Measurements from ENCODE around the gene CES2.

CES2 gene

DNA sequence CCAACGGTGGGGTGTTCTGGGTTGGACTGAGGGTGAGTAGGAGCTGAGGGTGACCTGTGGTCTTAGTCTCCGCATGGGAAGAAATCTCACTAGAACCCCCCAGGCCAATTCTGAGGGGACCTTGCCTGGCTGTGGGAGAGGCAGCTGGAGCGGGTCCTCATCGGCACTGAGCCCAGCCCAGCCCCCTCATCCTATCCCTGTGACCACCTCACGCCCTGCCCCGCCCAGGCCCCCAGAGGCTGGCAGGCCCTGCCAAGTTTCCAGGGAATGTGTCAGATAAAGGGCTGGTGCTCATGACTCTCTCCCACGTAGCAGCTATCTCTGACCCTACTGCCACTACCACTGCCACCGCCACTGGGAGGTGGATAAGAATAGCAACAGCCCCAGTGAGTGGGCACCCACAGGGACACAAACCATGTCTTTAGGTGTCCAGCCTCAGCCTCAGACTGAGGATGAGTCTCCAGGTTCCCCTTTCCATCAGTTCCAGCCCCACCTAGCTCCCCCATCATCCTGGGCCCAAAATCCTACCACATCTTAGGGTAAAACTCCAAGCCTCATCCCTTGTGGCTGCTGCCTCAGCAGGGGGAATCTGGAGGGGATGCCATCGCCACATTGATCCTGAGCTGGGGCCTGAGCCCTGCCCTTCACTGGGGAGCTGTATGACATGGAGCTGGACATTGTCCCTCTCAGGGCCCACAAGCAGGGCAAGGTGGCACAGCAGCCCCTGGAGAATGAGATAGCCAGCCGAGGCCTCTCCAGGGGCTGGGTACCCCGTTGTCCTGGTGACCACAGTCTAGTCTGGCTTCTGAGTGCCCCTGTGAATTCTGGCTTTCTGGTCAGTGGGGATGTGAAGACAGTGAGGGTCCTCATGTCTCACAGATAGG, 31.5 kb upstream of the CES2 start:
- DNase-seq: no peak

DNA sequence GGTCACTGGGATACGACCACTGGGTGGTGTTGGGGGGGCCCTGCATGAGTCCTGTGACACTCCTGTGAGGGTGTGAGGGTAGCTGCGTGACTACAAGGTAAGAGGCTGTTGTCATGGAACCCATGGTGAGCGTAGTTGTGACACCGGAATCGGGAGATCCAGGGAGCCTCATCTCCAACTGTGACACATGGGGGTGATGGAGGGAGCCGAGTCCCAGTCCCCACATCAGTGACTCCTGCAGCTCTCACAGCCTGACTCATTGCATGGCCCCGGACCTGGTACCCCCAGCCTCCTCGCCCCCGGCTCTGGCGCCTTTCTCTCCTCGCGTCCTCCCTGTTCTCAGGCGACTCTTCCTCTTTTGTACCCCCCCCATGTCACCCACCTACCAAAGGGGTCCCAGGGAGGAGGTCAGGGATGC, 30.9 kb upstream of the CES2 start:
- DNase-seq: no peak

DNA sequence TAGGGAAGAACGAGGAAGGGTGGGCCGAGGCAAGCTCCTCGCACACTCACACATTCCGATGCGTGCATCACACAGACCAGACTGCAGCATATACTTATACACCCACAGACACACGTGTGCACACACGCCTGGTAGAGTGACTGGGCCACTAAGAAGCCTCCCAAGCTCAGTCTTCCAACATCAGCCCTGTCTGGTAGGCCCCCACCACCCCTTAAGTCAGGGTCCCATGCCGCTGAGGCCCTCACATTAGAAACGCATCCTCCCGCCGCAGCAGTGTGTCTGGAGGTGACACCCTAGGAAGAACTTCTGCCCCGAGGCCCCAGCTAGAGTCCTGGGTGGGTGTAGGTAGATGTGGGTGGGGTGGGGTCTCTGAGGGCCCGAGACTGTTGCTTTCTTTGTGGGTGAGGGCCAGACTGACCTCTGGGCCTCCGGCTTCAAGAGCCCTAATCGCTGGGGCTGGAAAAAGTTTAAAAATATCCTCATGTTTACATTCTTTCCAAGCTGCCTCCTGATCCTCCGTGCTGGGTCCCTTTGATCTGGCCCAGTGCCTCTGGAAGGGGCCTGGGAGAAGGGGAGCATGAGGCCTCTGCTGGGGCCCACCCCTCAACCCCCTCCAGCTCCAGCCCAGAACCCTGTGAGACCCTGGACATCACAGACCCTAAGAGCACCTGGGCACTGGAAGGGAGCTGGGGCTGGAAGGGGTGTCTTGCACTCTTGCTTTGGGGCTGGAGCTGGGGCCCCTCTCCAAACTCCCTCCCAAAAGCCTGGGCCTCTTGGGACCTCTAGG, 30.3 kb upstream of the CES2 start:
- no peak for DNase-seq

DNA sequence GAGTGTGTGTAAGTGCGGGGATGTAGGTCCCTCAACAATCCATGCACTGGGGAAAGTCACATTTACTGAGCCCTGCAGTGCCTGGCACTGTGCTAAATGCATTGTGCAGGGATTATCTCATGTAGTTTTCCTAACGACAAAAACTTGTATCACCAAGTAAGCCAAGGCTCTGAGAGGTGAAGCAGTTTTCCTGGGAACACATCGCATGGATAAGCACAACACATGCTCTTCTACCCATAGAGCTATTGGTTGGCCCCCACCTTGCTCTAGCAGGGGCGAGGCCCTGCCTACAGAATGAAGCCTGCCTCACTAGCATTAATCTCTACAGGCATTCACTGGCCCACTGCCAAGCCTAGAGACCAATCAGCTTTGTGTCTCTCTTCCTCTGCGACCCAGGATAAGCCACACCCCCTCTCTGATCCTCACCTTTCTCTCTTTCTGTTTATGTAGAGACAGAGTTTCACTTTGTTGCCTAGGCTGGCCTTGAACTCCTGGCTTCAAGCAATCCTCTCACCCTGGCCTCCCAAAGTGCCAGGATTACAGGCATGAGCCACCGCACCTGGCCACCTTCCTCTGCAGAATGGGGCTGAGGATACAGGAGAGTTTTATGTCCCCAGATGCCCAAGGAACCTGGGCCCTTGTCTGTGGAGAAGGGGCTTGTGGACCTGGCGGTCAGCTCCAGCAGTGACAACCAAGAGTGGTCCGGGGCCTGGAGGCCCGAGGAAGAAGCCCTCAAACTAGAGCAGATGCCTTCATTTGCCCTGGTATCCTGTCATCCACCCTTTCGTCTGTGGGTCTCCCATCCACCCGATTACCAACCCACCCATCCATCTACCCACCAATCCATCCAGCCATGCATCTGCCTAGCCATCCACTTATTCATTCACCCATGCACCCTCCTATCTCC, 29.4 kb upstream of the CES2 start:
- DNase-seq: peak; percentile 38

DNA sequence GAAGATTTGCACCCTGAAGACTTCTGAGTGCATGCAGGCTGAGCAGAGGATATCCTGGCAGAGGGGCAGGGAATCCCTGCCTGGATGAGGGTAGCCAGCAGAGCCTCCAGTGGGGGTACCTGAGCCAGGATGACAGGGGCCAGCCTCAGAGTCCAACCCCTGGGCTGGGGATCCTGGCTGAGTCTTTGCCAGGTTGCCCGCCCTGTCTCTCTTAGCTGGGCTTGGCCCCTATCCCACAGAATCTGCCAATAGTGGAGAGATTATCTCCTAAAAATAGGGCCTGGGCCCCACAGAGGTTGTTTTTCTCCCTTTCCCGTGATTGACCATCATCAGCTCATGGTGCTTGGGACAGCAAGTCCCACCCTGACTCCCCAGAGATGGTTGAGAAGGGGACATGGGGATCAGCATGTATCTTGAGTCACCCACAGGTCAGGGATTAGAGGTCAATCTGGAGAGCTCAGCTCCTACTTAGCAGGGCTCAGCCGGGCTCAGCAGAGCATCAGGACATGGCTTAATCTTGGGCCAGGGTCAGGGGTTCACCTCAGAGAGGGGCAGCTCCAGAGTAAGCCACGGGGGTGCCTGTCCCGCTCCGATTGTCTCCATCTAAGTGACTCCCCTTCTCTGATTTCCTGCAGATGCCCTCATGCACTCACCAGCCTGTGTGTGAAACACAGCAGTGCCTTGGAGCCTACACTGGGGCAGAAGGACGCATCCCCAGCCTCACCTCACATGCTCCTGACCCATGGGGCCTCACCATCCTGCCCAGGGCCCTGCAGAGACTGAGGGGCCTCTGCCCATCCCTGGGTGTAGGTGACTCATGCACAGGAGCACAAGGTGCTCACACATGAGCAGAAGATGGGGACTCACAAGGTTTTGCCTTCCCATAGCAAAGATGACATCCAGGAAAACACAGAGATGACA, 28.1 kb upstream of the CES2 start:
- DNase-seq: no peak

DNA sequence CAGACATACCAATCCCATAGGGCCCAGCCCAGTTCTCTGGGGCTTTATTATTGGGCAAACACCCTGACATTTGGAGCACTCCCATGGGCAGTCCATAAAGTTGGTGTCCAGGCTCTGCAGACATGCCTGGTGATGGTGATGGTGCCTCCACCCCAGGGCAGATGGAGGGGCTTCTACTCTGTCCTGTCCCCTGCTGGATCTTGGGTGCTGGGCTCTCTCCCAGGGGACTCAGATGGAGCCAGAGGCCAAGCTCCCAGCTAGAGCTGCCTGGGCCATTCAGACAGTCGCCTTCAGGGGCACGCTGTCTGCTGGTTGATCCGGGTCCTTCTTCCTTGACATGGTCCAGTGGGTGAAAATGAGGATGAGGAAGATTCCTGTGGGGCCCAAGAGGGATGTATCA, 27.2 kb upstream of the CES2 start:
- no peak for DNase-seq

DNA sequence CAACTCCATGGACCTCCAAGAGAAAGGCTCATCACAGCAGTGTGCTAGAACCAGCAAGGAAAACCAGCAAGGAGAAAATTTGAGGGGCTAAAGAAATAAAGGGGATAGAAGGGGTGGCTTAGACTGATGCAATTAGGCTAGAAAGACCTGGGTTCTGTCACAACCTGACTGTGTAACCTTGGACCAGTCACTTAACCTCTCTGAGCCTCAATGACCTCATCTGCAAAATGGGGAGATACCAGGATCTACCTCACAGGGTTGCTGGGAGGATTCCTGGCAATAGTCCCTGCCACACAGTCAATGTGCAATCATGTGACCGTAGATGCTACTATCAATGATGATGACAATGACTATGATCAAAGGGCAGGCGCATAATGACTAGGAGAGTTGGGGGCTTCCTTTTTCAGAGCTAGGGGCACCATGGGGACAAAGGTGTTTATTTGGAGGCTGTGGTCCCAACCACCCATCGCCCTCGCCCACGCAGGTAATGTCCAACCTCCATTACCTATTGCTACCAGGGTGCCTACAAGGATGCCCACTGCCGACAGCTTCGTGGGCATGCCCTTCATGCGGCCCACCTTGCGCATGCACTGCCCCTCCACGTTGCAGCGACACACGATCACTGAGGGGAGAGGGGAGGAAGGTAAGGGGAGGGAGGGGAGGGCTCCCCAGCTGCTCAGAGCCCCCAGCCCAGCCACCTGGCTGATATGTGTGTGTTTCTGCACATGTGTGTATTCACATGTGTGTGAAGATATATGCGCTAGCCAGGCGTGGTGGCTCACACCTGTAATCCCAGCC, 26.4 kb upstream of the CES2 start:
- no peak for DNase-seq

DNA sequence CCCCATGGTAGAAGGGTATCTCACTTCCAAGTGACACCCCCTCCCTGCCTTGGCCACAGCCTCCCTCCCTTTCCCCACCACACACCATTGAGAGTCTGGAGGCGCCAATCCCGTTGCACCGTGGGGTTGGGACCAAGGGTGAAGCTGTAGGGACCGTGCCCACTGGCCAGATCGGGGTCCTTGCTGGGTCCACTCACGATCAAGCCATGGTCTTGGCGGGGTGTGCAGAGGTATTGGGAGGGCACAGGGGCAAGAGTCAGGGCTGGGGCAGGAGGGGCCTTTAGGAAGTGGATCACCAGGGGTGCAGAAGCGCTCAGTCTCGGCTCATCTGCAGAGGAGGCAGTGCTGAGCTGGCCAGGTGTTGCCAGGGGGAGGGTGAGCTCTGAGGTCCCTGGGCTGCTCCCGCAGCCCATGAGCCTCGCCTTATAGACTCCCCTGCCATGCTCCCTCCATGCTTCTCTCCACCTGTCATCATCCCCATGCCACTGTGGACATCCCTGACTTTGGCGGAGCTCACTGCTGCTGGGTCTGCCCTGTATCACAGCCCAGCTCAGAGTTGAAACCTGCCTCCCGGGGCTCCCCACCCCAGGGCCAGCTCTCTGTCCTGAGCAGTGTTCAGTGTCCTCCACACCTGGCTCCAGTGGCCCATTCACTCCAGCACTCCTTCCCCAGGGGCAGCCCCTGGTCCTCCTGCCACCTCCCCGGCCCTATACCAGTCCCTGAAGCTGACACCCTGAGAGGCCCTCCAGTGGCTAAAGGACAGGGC, 25.0 kb upstream of the CES2 start:
- DNase-seq: no peak

DNA sequence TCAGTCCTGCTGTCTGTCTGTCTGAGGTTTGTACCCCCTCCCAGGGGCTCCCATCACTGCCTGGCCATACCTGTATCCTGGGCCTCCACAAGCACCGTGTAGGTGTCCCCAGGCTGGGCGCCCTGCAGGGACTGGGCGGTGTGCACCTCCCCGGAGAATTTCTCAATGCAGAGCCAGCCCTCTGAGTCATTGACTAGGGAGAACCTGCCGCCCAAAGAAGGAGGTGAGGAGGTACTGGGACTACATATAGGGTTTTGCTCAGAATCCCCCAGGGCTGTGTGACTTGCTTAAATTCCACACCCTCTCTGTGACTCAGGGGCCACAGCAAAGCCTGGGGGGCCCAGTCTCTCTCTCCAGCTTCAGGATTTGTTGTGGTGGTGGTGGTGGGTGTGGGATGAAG, 24.2 kb upstream of the CES2 start:
- DNase-seq: no peak

DNA sequence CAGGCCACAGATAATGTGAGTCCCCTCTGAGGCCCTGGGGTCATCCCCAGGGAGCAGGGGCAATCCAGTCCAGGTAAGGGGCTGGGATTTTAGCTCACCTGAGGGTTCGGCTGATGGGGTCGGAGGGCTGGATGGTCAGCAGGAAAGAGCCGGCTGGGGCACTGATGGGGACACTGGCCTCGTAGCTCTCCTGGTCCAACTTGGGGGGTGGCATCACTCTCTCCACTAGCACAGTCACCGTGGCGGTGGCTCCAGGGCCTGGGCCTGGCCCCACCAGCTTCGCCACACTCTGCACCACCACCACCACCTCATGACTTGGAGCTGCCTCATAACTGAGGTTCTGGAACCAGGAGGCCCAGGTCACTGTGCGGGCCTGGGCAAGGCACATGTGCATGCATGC, 23.5 kb upstream of the CES2 start:
- DNase-seq: no peak

DNA sequence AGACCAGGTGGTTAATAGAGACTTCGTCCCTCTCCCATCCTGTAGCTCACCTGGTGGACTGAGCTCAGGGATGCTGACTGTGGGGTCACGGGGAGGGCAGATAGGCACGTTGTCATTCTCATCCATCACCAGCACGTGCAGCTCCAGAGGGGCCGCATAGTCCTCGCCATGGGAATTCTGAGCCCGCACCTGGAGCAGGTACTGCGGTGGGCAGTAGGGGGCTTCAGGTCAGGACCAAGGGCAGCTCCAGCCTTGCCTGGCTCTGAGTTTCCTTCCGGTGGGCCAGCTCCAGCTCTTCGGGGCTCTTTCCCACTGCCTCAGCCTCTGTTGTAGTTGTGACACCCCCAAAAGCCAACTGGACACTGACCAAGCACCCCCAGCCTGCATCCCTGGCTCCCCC, 22.2 kb upstream of the CES2 start:
- no peak for DNase-seq

DNA sequence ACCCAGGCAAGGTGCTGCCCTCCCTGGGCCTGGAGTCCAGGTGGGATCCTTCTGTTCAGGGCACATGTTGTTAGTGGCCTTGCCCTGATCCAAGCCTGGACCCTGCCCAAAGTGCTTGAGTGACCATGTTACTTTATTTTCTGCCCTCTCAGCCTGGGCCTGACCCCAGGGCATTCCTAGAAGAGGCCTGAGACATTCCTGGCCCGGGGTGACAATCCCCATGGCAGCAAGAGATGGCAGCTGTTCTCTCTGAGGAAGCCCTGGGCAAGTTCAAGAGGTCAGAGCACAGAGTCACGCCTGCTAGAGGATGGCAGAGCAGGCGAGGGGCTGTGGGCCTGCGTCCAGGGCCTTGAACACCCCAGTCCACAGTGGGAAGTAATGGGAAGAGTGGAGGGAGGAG, 21.6 kb upstream of the CES2 start:
- DNase-seq: no peak

DNA sequence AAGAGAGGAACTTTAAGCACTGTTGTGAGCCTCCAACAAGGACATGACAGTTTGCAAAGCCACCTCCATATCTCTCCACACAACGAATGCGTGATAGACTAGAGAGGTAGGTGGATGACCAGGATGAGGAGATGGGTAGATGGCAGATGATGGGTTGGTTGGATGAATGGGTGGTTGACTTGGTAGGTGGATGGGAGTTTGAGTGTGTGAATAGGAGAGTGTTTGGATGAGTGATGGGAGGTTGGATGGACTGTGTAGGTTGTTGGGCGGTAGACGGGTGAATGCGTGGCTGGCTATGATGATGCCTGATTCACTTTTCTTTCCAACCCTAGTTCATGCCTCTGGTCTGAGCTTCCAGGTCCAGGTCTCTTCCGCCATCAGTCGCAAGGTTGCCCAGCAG, 20.8 kb upstream of the CES2 start:
- DNase-seq: no peak

DNA sequence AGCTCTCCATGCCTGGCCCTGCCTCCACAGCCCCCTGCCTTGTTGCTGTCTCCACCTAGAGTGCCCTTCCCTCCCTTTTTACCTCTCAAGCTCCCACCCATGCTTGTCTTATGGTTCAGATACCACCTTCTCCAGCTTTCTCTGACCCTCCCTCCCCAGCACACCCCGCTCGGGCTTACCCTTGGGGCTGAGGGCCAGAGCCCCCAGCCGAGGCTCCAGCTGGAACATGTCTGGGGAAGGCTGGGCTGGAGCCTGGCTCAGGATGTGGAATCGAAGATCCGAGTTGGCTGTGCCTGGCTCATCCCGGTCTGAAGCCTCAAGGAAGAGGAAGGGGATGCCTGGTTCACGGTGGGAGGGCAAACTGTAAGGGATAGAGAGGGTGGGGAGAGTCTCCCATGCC, 20.3 kb upstream of the CES2 start:
- no peak for DNase-seq

DNA sequence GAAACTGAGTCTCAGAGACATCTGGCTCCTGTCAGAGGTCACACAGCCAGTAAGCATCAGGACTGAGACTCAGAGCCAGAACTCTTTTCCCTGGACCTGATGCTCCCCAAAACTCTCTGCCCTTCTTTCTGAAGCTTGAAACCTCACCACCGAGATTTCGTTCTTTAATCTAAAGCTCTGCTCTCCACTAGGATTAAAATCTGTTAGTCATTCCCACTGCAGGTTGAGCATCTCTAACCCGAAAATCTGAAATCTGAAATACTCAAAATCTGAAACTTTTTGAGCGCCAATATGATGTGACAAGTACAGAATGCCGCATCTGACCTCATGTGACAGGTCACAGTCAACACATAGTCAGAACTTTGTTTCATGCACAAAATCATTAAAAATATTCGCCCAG, 18.8 kb upstream of the CES2 start:
- DNase-seq: no peak

DNA sequence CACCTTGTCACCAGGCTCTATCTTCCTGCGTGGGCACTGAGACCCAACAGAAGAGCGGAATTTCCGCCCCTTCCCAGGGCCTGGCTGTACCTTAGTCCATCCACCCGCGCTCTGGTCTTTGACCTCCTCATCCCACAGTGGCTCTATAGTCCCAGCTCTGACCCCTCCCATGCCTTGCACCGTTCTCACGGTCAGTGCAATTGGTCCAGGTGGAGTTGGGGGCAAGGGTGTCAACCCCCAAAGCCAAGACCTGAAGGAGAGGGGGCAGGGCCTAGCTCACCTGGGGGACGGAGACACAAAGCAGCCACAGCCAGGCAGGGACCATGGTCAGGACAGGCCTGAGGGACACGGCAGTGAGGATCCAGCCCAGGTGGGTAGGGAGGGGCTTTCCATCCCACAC, 17.6 kb upstream of the CES2 start:
- DNase-seq: no peak

DNA sequence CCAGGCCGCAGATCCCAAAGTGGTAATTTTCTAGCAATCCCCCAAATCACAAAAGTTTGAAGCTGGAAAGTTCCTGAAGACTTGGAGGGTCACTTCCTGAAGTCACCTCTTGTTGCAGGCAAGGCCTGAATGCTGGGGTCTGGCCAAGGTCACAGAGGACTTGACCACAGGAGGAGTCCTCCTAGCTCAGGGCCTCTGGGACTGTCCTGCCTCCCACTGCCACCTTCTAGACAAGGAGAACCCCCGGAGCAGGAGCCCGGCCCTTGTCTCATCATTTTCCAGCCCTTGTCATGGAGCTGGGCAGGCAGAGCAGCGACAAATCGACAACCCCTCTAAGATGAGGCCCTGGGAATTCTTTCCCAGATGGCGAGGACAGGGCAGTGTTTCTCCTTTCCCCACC, 17.0 kb upstream of the CES2 start:
- DNase-seq: no peak

DNA sequence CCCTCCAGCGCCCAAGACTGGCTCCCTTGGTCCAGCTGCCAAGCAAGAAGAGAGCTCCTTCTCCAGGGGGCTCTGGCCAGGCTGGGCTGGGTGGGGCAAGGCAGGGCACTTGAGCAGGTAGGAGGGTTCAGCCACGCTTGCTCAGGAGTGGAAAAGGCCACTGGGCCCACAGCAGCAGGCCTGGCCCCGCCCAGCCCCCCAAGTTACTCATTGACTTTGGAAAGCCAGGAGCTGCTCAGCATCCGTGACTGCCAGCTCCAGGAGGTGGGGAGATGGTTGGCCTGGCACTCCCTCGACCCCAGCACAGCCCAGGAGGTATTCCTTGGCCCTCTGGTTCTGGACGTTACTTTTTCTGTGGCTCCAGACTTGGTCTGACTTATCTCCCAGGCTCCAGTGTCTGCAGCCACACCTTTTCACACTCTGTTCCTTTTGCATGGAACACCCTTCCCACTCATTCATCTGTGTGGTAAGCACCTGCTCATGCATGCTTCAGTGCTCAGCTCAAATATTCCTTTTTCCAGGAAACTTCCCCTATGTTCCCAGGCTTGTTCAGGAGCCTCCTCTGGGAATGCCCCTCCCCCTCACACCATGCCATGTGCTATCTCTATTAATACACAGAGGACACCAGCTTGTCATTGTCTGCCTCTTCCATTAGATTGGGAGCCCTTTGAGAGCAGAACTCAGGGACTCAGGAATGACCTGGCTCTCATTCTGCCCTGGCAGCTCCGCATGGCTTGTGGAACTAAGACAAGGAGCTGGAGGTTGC, 16.3 kb upstream of the CES2 start, which contains the start of gene CDH16:
Gene CDH16 (minus strand): TSS at position 83 of the 766 bp plus-strand sequence. CDS start 820 bp downstream, outside the sequence.
- DNase-seq: no peak

DNA sequence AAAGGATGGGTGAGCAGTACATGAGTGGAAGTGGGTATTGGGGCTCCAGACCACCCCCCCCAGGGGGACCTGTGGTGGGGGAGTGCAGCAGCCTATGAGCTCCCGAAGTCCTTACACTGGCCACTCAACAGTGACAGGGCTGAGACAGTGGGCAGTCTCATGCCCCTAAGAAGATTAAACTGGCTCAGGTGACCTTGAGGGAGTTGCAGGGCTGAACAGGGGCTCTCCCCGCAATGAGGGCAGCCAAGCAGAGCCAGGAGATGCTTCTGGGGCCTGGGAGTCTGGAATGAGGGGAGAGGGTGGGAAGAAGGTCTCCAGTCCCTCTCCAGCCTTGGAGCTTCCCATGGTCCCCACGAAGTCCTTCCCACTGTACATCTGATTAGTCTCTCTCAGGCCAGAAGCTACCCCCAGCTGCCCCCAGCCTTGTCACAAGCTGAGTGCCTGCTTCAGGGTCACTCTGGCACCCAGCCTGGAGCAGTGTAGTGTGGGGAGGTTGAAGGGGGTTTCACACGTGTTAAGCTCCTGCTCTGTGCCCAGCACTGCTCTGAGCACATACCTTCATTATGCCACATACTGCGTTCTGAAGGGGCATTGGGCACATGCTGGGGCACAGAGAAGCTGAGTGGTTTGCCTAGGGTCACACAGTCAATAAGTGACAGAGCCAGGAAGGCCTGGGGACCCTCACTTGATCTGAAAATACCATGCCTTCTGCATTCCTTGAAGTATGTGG, 15.6 kb upstream of the CES2 start:
- no peak for DNase-seq
